GM18909 (cell line): ENCODE measurements around the gene CX3CL1.

ENCODE experiments used
- ATAC-seq: cut with Tn5 transposase; IDR thresholded peaks from one replicate; pipeline ENCODE4 v1.9.1; 2021; ENCODE audit warnings: mild to moderate bottlenecking; ENCODE audit not compliant: unreplicated experiment, poor library complexity

CX3CL1 gene

GRCh38 chr16:57430955-57431354, 58.7 kb downstream of the CX3CL1 start:
- no peak for ATAC-seq

DNA sequence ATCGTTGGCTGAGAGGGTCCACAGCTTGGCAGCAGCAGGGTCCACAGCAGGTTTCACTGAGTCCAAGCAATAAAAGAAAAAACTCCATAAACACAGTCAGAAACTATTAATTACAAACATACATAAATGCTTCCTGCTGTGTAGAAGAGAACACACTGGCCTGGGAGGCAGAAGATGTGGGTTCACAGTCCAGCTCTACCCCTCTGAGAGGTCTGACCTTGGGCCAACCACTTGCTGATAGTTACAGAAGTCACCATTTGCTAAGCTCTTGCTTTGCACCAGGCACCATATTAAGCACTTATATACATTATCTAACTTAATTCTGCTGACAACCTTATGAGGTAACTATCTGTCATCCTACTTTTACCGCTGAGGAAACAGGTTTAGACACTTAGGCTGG, 60.2 kb downstream of the CX3CL1 start:
- no peak for ATAC-seq

- ATAC-seq, result no peak
Measured at GRCh38 chr16:57432989-57433388, 60.7 kb downstream of the CX3CL1 start.

DNA sequence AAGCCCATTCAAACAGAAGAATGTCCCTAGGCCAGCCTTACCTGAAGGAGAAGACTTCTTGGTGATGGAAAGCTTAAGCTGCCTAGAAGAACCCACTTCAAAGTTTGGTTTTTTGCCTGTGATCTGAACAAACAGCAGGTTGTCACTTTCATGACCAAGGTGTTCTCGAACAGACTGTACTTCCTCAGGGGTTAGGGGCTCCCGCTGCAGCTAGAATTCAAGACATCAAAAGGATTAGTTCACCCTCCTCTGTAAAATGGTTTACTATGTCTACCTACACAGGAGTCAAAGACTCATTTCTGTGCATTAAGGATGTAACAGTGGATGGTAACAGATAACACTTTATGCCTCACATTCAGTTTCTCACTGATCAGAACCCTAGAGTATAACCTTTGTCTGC, 61.7 kb downstream of the CX3CL1 start:
- no peak for ATAC-seq
